B cell (primary cell): ENCODE results near the gene INSC. TPM values are rescaled to one million over a fixed set of nuclear protein-coding genes. Genes with fewer than 3 reads are reported as not detected.

ENCODE experiments used
- ATAC-seq: fragments of 200-7000 bp; cut with Tn5 transposase; one replicate; pipeline ENCODE4 v1.10.0; 2021; ENCODE audit warnings: low read depth, mild to moderate bottlenecking, moderate number of reproducible peaks, moderate library complexity
- CTCF ChIA-PET: fragments of 350-600 bp; sonication (Branson Sonifier 250); formaldehyde crosslinking; loops from one replicate; lab custom pipeline; 2021; ENCODE audit warnings: antibody characterized with exemption, inconsistent platforms; lab: Charles Lee
- POLR2A ChIA-PET: fragments of 350-600 bp; sonication (Branson Sonifier 250); formaldehyde crosslinking; loops from one replicate; lab custom pipeline; 2021; ENCODE audit warnings: antibody characterized with exemption; lab: Charles Lee
- DNase-seq: peaks from one replicate; pipeline ENCODE4 v3.0.0; 2013
- H2AFZ ChIP-seq: 2 replicates; pipeline ENCODE4 v1.6.1; 2012; ENCODE audit warnings: mild to moderate bottlenecking, low read depth, low read length; ENCODE audit not compliant: insufficient read depth, poor library complexity, severe bottlenecking
- H3K27ac ChIP-seq, 2 donors: 1 replicate in 1 of 2; 2 replicates in 1 of 2; pipeline ENCODE4 v1.5.1; 2012 to 2013; ENCODE audit warnings: low read length in 2 of 2, mild to moderate bottlenecking in 2 of 2, moderate library complexity in 1 of 2
- H3K27me3 ChIP-seq, 4 experiments: fragments of 200-600 bp in 1 of 4; sonication (generic) in 1 of 4; replicated peaks in 1 of 4; 1 replicate in 2 of 4; 2 replicates in 2 of 4; pipeline versions ENCODE4 v1.6.1 to v1.7.0; 2013 to 2016; ENCODE audit warnings: low read length in 3 of 4, mild to moderate bottlenecking in 2 of 4, mixed read lengths in 1 of 4, moderate library complexity in 1 of 4; ENCODE audit not compliant: insufficient read depth in 4 of 4, control insufficient read depth in 3 of 4; ENCODE audit errors: control extremely low read depth in 1 of 4
- H3K36me3 ChIP-seq, 2 experiments: replicated peaks in 1 of 2; 1 replicate in 1 of 2; 2 replicates in 1 of 2; pipeline versions ENCODE4 v1.6.1 to v1.7.1; 2013; ENCODE audit warnings: low read length in 1 of 2; ENCODE audit not compliant: insufficient read depth in 2 of 2, control insufficient read depth in 1 of 2; ENCODE audit errors: control extremely low read depth in 1 of 2, extremely low read depth in 1 of 2
- H3K4me1 ChIP-seq, 2 donors: fragments of 200-600 bp in 1 of 2; sonication (generic) in 1 of 2; 1 replicate in 1 of 2; 2 replicates in 1 of 2; pipeline versions ENCODE4 v1.5.1 to v1.6.1; 2013 to 2017; ENCODE audit warnings: low read length in 2 of 2; ENCODE audit not compliant: control insufficient read depth in 2 of 2, insufficient read depth in 2 of 2
- H3K4me2 ChIP-seq: replicated peaks from 2 replicates; pipeline ENCODE3; 2012; ENCODE audit warnings: mild to moderate bottlenecking, low read depth, low read length; ENCODE audit not compliant: poor library complexity, severe bottlenecking
- H3K4me3 ChIP-seq, 5 experiments: fragments of 200-600 bp in 1 of 5; sonication (generic) in 1 of 5; 1 replicate in 3 of 5; 2 replicates in 2 of 5; pipeline versions ENCODE4 v1.5.1 to v1.7.0; 2011 to 2016; ENCODE audit warnings: low read length in 4 of 5, mild to moderate bottlenecking in 4 of 5, low read depth in 2 of 5, control low read depth in 1 of 5, moderate library complexity in 1 of 5; ENCODE audit not compliant: insufficient read depth in 1 of 5; ENCODE audit errors: control extremely low read depth in 1 of 5, extremely low read depth in 1 of 5
- H3K79me2 ChIP-seq: fragments of 200-600 bp; sonication (generic); one replicate; pipeline ENCODE4 v1.6.0; 2016; ENCODE audit warnings: low read length; ENCODE audit not compliant: control insufficient read depth, insufficient read depth
- H3K9ac ChIP-seq: fragments of 200-600 bp; sonication (generic); 2 replicates; pipeline ENCODE4 v1.6.1; 2017; ENCODE audit warnings: mild to moderate bottlenecking, low read length, moderate library complexity
- H3K9me3 ChIP-seq, 3 donors: one replicate each; pipeline versions ENCODE4 v1.6.1 to v1.7.1; 2013; ENCODE audit warnings: low read length in 2 of 3; ENCODE audit not compliant: control insufficient read depth in 2 of 3, insufficient read depth in 1 of 3; ENCODE audit errors: control extremely low read depth in 1 of 3
- H4K20me1 ChIP-seq: 2 replicates; pipeline ENCODE4 v1.6.0; 2012; ENCODE audit warnings: mild to moderate bottlenecking, low read length; ENCODE audit not compliant: insufficient read depth, control insufficient read depth, poor library complexity, severe bottlenecking
- H3K27ac Mint-ChIP-seq: one replicate; pipeline ENCODE4 v1.8.0; 2021; ENCODE audit warnings: mixed read lengths
- H3K27me3 Mint-ChIP-seq: one replicate; pipeline ENCODE4 v1.8.0; 2021; ENCODE audit warnings: mixed read lengths
- H3K4me1 Mint-ChIP-seq: one replicate; pipeline ENCODE4 v1.8.0; 2021; ENCODE audit warnings: mixed read lengths
- H3K4me3 Mint-ChIP-seq: one replicate; pipeline ENCODE4 v1.8.0; 2021; ENCODE audit warnings: mixed read lengths
- H3K9me3 Mint-ChIP-seq: one replicate; pipeline ENCODE4 v1.8.0; 2022; ENCODE audit warnings: mixed read lengths; ENCODE audit not compliant: insufficient read depth
- EZH2 ChIP-seq: IDR thresholded peaks from 2 replicates; pipeline ENCODE4 v1.6.1; 2012; ENCODE audit warnings: borderline replicate concordance, low read depth, mild to moderate bottlenecking, moderate library complexity, low read length; ENCODE audit not compliant: insufficient read depth, poor library complexity, severe bottlenecking
- WGBS: methylation state at CpG from one replicate; pipeline ENCODE4 v1.1.5; 2013; ENCODE audit warnings: missing lambda C conversion rate; ENCODE audit not compliant: insufficient coverage; 5-methylcytosine and 5-hydroxymethylcytosine counted together
- intact Hi-C: fragments of 100-400 bp; cut with micrococcal nuclease; formaldehyde crosslinking; loops from one replicate; pipeline ENCODE4 v1.10.0; 2022
- polyA plus RNA-seq: library from polyadenylated mRNA; depleted of rRNA; stranded (reverse); fragments of >200 nt; gene quantifications from 2 replicates; pipeline ENCODE4 v1.2.3, GENCODE V29; 2012
- total RNA-seq, 2 donors: library from RNA; stranded (reverse); fragments of 120-200 nt in 1 of 2; gene quantifications; 1 replicate in 1 of 2; 2 replicates in 1 of 2; pipeline versions ENCODE4 v1.2.3 to v1.2.4, GENCODE V29; 2013 to 2022
- TF ChIP-seq, protein P1 (sequence below): fragments of 200-600 bp; IDR thresholded peaks from one replicate; pipeline ENCODE4 v1.8.0; 2022; ENCODE audit warnings: antibody characterized with exemption, mild to moderate bottlenecking

INSC gene
- total and polyA plus RNA-seq, 2 donors (not counting 1 experiment from before 2014, with no cell fraction given): 0.10 TPM; not detected in 1

DNA sequence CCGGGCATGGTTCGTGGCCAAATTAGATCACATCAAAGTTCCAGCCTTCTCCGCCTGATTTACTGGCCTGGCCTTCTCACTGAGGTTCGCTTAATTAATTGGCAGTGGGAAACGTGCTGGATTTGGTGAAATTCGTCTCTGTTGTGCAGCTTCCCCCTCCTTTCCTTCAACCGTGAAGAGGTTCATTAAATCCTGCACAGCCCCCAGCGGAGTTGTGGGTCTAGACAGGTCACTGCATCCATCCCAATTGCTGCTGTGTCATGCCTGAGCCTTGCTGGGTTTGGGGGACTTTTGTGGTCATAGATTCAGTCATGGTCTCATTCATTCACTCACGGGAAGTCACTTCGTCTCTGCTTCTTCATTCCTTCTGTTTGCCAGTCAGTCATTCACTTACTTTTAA is 90.0 kb downstream of the INSC start:
- intact Hi-C loops: no loop called here
- CTCF ChIA-PET: interaction anchor here (1.7 to 16.5 kb wide), 4 partner anchors 10 to 296 kb away, joined by 5 to 290 read pairs (median 70); no protein-coding TSS in a partner anchor
- no peaks in the 10 kb centered on the region for H3K36me3 ChIP-seq

DNA sequence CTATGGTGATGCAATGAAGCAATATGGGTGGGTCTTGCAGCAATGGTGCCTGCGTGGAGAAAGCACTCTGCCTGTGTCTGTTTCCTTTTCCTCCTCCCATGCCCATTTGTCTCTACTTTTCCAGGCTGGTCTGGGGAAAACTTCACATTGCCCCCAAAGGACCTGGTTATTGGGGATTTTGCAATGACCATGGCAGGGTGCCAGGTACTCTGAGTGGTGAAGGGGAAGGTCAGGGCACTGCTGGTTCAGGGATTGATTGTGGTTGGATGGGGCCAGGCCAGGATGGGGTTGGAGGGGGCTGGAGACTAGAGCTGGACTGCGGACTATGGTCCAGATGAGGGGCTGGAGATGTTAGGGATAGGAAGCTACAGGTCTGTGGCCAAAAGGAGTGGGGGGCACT is 92.1 kb downstream of the INSC start:
- Histone ChIP-seq H3K27me3 (peaks cover 0 to 17% (median 0%) of the 10 kb centered on the region in 4 experiments), H3K4me3 (no peak overlapping the region), H4K20me1 (no peaks in the 10 kb centered on the region), H3K79me2 (no peaks in the 10 kb centered on the region), H3K27ac (no peak overlapping the region), H3K9ac (no peak overlapping the region), H3K9me3 (no peaks in the 10 kb centered on the region), H3K4me2 (no peak overlapping the region), H3K4me1 (no peaks in the 10 kb centered on the region), H2AFZ (no peak overlapping the region), H3K36me3 (no peaks in the 10 kb centered on the region)
- WGBS: 100% methylated on average over 1 of the region's 2 CpGs
- Mint-ChIP-seq H3K4me3 (no peak overlapping the region), H3K9me3 (no peaks in the 10 kb centered on the region), H3K4me1 (no peaks in the 10 kb centered on the region), H3K27me3 (peaks cover 26% of the 10 kb centered on the region), H3K27ac (no peak overlapping the region)
- ChIA-PET CTCF (interaction anchor here (1.0 to 16.5 kb wide), 11 partner anchors 9 to 417 kb away, joined by 3 to 290 read pairs (median 6); partner anchors contain the start of gene INSC), POLR2A (no interaction called here)
- ATAC-seq (no peak), DNase-seq (no peak)
- intact Hi-C loops: no loop called here
- TF ChIP-seq EZH2: no peak
- TF ChIP-seq, protein P1, sequence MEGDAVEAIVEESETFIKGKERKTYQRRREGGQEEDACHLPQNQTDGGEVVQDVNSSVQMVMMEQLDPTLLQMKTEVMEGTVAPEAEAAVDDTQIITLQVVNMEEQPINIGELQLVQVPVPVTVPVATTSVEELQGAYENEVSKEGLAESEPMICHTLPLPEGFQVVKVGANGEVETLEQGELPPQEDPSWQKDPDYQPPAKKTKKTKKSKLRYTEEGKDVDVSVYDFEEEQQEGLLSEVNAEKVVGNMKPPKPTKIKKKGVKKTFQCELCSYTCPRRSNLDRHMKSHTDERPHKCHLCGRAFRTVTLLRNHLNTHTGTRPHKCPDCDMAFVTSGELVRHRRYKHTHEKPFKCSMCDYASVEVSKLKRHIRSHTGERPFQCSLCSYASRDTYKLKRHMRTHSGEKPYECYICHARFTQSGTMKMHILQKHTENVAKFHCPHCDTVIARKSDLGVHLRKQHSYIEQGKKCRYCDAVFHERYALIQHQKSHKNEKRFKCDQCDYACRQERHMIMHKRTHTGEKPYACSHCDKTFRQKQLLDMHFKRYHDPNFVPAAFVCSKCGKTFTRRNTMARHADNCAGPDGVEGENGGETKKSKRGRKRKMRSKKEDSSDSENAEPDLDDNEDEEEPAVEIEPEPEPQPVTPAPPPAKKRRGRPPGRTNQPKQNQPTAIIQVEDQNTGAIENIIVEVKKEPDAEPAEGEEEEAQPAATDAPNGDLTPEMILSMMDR: no peak

More for the DNA sequence above, 90.0 kb downstream of the INSC start:
- no peak for DNase-seq
- Histone ChIP-seq H3K27me3 (peaks cover 0 to 17% (median 0%) of the 10 kb centered on the region in 4 experiments), H3K9ac (no peak overlapping the region), H3K9me3 (peaks cover 0 to 3% (median 0%) of the 10 kb centered on the region in 3 donors), H4K20me1 (no peaks in the 10 kb centered on the region), H3K27ac (no peak overlapping the region), H3K4me2 (no peak overlapping the region), H2AFZ (no peak overlapping the region), H3K4me1 (no peaks in the 10 kb centered on the region), H3K79me2 (no peaks in the 10 kb centered on the region), H3K4me3 (no peak overlapping the region)
- 86% methylated on average over 6 of the region's 10 CpGs for WGBS
- H3K27me3 Mint-ChIP-seq: peaks cover 31% of the 10 kb centered on the region
- H3K9me3 Mint-ChIP-seq: no peaks in the 10 kb centered on the region
- H3K4me3 Mint-ChIP-seq: no peak overlapping the region
- no peak overlapping the region for H3K27ac Mint-ChIP-seq
- TF ChIP-seq, protein P1: no peak
- no peak for TF ChIP-seq EZH2
- no peaks in the 10 kb centered on the region for H3K4me1 Mint-ChIP-seq
- POLR2A ChIA-PET: no interaction called here
- no peak for ATAC-seq
